PC-3 (cell line): ENCODE results near the gene FANK1.

Source experiments
- EZH2 ChIP-seq: fragments of 300-600 bp; sonication (generic); IDR thresholded peaks from one replicate; pipeline ENCODE4 v1.6.1; 2017; ENCODE audit warnings: antibody characterized with exemption, mild to moderate bottlenecking, low read length; ENCODE audit not compliant: unreplicated experiment
- EZH2phosphoT487 ChIP-seq: fragments of 300-600 bp; sonication (generic); IDR thresholded peaks from 2 replicates; pipeline ENCODE4 v1.6.1; 2018; ENCODE audit warnings: mild to moderate bottlenecking, antibody characterized with exemption, low read length, borderline replicate concordance
- TF ChIP-seq, protein P1 (sequence below): fragments of 300-600 bp; sonication (generic); conservative IDR thresholded peaks from 2 replicates; pipeline ENCODE4 v1.5.1; 2017; ENCODE audit warnings: antibody characterized with exemption, low read depth, mild to moderate bottlenecking, low read length

DNA sequence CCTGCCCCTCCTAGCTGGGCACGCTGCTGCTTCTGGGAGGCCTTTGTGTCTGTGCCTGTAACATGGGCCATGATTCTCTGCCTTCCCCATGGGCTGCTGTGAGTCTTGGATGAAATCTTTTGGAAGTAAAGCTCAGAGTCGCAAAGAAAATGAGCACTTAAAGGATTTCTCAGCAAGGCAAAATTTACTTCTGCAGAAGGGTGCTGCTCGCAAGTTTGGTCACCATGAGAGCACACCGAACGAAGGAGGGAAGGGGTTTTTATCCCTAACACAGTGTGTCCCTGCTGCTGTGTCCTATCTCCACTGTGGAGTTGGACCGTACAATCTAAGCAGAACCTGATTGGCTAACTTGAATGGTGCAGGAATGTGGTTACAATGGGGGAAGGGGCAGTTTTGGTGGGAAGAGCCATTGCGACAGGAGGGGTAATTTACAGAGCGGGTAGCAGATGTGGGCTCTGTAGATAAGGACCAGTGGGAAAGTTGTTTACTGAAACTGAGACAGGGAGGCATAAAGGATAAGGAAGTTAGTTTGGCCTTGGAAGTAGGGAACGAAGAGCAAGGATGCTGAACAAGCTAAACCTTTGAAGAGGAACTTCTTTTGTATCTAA, 57.5 kb downstream of the FANK1 start:
- TF ChIP-seq, protein P1, sequence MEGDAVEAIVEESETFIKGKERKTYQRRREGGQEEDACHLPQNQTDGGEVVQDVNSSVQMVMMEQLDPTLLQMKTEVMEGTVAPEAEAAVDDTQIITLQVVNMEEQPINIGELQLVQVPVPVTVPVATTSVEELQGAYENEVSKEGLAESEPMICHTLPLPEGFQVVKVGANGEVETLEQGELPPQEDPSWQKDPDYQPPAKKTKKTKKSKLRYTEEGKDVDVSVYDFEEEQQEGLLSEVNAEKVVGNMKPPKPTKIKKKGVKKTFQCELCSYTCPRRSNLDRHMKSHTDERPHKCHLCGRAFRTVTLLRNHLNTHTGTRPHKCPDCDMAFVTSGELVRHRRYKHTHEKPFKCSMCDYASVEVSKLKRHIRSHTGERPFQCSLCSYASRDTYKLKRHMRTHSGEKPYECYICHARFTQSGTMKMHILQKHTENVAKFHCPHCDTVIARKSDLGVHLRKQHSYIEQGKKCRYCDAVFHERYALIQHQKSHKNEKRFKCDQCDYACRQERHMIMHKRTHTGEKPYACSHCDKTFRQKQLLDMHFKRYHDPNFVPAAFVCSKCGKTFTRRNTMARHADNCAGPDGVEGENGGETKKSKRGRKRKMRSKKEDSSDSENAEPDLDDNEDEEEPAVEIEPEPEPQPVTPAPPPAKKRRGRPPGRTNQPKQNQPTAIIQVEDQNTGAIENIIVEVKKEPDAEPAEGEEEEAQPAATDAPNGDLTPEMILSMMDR: no peak
- TF ChIP-seq EZH2phosphoT487 (no peak), EZH2 (no peak)
